GM18909 (cell line): Measurements from ENCODE around the gene ZNF512B.
A peak's percentile ranks its signal among the peaks of the same experiment; 100 is the strongest.
"Not testable (repeated sequence)": the region's sequence is repeated elsewhere in the genome, so short reads cannot be mapped to it uniquely, and the experiment has no call there.

Source experiments
- ATAC-seq: cut with Tn5 transposase; IDR thresholded peaks from one replicate; pipeline ENCODE4 v1.9.1; 2021; ENCODE audit warnings: mild to moderate bottlenecking; ENCODE audit not compliant: unreplicated experiment, poor library complexity

Gene ZNF512B, protein sequence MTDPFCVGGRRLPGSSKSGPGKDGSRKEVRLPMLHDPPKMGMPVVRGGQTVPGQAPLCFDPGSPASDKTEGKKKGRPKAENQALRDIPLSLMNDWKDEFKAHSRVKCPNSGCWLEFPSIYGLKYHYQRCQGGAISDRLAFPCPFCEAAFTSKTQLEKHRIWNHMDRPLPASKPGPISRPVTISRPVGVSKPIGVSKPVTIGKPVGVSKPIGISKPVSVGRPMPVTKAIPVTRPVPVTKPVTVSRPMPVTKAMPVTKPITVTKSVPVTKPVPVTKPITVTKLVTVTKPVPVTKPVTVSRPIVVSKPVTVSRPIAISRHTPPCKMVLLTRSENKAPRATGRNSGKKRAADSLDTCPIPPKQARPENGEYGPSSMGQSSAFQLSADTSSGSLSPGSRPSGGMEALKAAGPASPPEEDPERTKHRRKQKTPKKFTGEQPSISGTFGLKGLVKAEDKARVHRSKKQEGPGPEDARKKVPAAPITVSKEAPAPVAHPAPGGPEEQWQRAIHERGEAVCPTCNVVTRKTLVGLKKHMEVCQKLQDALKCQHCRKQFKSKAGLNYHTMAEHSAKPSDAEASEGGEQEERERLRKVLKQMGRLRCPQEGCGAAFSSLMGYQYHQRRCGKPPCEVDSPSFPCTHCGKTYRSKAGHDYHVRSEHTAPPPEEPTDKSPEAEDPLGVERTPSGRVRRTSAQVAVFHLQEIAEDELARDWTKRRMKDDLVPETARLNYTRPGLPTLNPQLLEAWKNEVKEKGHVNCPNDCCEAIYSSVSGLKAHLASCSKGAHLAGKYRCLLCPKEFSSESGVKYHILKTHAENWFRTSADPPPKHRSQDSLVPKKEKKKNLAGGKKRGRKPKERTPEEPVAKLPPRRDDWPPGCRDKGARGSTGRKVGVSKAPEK

DNA sequence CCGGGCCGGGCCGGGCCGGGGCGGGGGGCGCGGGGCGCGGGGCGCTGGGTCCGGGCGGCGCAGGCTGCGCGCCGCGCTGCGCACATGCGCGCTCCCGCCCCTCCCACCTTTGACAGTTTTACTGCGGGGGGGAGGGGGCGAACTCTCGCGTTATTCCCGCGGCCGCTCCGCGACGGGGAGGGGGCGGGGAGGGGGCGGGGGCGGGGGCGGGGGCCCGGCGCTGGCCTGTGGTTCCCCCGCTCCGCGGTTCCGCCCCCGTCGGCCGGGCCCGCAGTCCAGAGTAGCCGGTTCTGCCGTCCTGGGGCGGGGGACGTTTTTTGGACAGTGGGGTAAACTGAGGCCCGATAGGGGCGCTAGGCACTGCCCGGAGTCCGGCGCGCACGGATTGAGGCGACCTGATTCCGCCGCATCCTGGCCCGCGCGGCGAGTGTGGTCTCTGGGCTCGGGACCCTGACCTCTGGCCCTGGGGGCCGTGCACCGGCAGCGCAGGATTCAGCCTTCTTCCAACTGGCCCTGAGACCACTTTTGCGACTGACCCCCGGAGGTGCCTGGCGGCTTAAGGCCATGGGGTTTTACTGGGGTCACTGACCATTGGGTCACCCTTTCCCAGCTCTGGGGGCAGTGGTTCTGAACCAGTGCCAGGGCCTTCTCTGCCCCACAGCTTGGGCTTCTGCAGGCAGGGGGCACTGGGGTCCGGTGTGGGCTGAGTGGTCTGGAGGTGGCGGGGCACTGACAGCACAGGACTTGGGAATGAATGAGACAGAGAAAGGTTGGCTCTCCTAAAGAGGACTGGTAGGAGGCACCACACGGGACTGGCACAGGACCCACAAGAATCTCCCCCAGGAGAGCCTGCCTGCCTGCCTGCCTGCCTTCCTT is at the start of gene ZNF512B:
ZNF512B (minus strand) TSS at position 93 of the 876 bp plus-strand sequence. CDS start 1,980 bp downstream, outside the sequence.
- no peak for ATAC-seq

DNA sequence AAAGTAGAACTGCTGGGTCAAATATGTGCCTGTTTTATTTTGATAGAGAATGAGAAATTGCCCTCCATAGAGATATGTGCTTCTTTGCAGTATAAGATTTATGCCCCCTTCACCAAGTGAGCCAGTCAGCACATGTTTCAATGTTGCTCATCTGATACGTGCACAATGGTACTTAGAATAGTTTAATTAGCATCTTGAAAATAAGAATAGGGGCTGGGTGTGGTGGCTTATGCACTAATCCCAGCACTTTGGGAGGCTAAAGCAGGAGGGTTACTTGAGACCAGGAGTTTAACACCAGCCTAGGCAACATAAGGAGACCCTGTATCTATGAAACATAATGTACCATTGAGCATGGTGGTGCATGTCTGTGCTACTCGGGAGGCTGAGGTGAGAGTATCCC is 45.9 kb upstream of the ZNF512B start:
- ATAC-seq = no peak

DNA sequence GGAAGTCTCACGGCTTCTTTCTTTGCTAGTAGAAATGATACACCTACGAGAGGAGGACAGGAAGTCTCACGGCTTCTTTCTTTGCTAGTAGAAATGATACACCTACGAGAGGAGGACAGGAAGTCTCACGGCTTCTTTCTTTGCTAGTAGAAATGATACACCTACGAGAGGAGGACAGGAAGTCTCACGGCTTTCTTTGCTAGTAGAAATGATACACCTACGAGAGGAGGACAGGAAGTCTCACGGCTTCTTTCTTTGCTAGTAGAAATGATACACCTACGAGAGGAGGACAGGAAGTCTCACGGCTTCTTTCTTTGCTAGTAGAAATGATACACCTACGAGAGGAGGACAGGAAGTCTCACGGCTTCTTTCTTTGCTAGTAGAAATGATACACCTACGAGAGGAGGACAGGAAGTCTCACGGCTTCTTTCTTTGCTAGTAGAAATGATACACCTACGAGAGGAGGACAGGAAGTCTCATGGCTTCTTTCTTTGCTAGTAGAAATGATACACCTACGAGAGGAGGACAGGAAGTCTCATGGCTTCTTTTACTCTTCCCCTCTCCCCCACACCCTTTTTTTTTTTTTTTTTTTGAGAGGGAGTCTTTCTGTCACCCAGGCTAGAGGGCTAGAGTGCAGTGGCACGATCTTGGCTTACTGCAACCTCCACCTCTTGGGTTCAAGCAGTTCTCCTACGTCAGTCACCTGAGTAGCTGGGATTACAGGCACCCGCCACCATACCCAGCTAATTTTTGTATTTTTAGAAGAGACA is 42.8 kb upstream of the ZNF512B start:
- not testable (repeated sequence) for ATAC-seq

DNA sequence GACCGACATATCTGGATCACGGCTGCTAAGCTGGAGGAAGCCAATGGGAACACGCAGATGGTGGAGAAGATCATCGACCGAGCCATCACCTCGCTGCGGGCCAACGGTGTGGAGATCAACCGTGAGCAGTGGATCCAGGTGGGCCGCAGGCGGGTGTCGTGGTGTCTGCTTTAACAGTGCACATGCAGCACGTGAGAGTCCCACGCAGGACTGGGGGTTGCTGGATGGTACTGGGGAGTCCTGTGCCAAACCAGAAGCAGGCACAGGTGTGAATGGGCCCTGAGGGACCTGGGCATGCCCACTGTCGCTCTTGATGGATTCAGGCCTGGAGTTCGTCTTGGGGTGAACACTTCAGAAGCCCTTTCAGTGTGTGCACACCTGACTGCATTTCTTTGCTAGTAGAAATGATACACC is 41.6 kb upstream of the ZNF512B start:
- no peak for ATAC-seq

DNA sequence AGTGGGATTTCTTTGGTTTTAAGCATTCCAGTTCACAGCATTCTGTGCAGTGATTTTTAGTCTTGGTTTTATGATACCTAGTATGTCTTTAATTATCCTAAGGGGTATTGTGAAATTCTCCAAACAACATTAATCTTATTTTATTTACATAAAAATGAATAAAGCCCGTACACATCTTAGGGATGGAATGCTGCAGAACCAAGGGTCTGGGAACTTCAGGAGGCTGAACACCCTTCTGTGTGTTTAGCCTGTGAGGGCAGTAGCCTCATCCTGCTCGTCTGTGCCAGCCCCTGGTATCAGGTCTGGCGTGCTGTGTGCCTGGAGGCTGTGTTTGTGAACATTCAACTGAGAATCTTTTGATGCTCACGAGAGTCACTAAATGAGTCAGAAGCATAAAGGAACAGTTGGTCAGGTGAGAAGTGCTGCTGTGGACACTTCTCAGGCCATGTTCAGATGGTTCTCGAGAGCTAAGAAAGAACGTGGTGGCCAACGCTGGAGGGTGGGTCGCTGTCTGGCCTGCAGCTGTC is 41.0 kb upstream of the ZNF512B start:
- no peak for ATAC-seq

DNA sequence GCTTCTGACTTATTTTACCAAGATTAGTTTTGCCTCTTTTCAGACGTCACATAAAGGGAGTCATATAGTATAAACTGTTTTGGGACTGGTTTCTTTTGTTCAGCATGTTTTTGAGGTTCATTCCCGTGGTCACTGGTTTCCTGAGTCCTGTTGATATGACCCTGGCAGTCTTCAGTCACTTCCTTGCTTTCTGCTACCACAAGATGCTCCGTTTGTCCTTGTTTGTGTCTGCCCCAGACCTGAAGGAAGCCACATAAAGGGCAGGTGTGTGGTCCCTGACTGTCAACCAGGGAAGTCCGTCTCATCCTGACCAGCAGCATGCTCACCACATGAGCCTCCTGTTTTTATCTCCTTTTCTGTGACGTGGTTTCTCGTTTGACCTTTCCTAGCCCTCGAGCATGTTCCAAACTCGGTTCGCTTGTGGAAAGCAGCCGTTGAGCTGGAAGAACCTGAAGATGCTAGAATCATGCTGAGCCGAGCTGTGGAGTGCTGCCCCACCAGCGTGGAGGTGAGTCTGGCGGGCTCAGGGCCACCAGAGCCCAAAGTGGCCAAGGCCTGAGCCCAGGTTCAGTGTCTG is 40.2 kb upstream of the ZNF512B start:
- ATAC-seq = no peak

DNA sequence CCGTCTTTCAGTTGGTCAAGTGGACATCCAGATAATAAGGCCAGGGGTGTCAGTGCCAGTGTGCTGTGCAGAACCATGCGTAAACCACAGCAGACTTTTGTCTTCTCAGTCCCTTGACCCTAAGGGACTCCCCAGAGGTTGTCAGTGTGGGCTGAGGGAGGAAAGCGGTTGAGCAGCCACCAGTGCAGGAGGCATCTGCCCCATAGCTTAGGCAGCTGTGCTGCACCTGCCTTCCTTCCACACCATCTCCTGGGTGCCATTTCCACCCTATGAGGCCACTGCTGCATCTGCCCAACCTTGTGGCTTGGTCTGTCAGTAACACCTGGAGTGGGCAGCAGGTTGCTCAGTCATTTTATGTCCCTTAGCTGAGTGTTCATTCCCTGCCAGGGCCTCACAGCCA is 37.2 kb upstream of the ZNF512B start:
- ATAC-seq = no peak

DNA sequence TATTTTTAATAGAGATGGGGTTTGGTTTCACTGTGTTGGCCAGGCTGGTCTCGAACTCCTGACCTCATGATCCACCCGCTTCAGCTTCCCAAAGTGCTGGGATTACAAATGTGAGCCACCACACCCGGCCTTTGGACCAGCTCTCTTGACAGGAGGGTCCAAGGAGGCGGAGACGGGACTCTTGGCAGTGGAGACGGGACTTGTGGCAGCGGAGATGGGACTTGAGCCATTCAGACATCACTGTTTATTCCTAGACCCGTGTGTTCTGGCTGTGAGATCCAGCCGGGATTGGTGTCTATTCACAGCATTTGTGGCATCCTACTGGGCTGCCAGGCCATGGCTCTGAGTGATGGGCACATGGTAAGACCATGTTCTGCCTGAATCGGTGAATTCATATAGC is 36.8 kb upstream of the ZNF512B start:
- no peak for ATAC-seq

DNA sequence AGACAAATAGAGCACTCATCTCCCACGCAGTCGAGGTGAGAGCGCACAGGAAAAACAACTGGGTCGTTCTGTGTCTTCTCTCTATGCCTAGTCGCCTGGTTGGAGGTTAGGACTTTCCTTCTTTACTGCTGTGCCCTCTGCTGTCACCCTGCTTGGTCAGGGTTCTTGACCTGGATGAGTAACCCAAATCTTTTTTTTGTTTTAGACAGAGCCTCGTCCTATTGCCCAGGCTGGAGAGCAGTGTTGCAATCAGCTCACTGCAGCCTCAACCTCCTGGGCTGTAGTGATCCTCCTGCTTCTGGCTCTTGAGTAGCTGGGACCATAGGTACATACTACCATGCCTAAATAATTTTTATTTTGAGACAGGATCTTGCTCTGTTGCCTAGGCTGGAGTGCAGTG is 35.7 kb upstream of the ZNF512B start:
- no peak for ATAC-seq

DNA sequence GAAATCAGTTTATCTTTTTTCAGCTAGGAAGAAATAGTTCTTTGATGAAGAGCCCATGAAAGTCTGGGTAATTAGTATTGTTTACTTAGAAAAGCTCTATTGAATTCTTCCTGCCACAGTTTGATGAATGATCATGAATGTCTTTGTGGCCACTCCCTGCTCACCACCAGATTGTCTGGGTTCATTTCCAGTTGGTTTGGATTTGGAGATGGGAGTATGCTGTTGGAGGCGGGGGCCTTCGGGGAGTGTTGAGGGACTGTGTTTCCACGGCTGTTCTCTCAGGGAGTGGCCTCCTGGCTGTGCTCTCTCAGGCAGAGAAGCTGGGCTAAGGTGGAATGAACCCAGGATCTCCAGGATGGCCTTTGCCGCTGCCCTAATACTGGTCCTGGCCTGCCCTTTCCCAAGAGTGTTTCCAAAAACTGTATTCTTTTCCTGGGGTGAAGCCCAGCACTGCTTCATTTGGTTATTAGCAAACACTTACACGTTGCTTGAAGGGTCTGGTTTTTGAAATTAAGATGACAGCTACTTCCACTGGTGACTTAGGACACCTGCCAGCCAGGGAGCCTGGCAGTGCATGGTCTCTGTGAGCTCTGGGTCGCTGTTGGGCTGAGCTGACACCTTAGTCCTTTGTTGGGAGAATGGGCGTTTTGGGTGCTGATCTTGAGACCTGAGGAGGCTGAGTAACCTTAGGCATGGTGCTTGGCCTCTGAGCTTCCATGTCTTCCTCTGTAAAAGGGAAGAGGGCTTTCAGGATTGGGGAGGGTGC is 34.4 kb upstream of the ZNF512B start:
- ATAC-seq = no peak

DNA sequence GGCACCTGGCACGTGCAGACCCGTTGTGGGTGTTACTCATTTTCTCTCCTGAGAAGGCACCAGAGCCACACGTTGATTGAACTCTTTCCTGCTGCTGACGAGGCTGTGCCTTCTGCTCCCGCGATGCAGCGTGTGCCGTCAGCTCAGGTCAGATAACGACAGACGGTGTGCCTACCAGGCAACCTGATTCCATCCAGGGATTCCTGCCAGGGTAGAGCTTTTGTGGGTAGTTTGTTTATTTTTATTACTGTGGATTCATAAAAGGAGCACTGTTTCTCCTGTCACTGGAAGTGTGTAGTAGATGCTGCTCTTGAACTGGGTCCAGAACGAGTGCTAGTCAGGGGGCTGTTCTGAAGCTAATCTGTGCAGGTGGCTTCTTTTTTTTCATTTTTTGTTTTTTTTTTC is 31.9 kb upstream of the ZNF512B start:
- no peak for ATAC-seq

DNA sequence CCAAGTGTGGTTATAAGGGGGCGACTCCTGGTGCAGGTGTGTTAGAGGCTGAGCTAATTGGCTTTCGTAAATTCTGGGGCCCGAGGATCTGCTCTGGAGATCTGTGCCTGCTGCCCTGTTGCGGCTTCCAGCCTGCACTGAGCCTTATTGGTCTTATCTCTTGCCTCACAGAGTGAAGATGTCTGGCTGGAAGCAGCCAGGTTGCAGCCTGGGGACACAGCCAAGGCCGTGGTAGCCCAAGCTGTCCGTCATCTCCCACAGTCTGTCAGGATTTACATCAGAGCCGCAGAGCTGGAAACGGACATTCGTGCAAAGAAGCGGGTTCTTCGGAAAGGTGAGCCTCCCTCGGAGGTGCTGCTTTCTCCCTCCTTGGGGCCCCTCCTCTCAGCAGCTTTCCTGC is 31.2 kb upstream of the ZNF512B start:
- no peak for ATAC-seq

DNA sequence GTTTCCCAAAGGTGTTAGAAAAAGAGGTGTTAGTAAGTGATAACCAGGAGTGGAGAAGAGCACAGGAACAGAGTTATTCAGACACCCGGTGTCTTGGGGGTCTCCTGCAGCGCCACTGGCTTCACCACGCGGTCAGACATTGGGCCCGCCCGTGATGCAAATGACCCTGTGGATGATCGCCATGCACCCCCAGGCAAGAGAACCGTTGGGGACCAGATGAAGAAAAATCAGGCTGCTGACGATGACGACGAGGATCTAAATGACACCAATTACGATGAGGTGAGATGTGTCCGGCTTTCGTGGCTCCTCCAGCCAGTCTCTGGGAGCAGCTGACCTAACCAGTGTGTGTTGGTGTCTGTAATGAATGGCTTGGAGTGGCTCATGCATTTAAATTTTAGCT is 13.2 kb upstream of the ZNF512B start:
- ATAC-seq = no peak

DNA sequence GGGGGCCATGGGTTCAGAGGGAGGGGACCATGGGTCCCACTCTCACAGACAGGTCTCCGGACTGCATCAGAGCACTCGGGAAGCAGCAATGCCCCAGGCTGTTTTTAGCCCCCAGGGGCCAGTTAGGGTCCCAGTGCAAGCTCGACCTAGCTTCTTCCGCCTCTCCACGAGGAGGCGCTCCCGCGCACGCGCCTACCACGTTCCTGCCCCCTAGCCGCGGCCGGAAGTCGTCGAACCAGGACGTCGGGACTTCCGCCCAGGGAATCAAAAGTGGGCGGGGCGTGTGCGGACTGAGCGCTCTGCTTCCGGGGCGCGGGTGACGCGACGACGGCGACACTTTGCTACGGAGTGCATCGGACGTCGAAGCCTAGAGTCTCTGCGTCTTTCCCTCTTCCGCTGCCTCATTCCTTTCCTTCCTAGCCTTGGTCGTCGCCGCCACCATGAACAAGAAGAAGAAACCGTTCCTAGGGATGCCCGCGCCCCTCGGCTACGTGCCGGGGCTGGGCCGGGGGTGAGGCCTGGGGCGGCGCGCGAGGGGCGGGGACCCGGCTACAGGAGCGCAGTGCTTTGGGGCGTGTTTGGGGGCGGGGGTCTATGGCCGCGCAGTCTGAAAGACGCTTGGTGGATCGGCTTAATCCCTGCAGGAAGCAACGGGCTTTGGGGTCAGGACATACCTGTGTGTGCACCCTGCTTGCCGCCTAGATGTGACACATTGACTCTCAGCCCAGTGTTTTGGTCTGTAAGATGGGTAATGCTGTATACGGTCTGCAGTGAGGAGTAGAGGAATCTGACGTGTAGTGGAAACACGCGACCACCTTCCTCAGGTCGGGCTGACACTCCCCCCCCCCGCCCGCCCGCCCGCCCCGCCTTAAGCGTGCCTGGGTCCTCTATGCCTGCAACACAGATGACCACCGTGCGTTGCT is 11.3 kb upstream of the ZNF512B start, which contains the start of gene PRPF6:
PRPF6 (plus strand) TSS at position 327 of the 923 bp plus-strand sequence; CDS start at position 441, 114 bp downstream.
- peak; percentile 61 for ATAC-seq

DNA sequence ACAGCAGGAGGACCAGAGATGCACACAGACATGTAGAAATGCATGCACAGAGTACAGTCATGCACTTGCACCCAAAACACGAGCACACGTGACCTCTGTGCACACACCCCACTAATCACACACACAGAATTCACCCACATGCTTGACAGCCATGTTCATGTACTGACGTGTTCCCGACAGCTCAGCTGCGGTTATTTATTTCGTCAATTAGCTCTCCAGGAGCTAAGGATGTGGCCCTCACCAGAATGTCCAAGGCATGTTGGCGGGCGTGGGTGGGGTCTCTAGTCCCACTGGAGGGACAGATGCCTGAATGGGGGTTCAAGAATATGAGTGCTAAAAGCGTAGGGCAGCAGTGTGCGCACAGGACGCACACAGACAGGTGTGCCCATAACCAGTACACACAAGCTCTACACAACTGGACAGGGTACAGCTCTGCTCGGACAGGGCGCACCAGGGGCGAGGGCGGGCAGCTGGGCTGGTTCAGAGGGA is 10.6 kb upstream of the ZNF512B start:
- ATAC-seq = peak; percentile 13

DNA sequence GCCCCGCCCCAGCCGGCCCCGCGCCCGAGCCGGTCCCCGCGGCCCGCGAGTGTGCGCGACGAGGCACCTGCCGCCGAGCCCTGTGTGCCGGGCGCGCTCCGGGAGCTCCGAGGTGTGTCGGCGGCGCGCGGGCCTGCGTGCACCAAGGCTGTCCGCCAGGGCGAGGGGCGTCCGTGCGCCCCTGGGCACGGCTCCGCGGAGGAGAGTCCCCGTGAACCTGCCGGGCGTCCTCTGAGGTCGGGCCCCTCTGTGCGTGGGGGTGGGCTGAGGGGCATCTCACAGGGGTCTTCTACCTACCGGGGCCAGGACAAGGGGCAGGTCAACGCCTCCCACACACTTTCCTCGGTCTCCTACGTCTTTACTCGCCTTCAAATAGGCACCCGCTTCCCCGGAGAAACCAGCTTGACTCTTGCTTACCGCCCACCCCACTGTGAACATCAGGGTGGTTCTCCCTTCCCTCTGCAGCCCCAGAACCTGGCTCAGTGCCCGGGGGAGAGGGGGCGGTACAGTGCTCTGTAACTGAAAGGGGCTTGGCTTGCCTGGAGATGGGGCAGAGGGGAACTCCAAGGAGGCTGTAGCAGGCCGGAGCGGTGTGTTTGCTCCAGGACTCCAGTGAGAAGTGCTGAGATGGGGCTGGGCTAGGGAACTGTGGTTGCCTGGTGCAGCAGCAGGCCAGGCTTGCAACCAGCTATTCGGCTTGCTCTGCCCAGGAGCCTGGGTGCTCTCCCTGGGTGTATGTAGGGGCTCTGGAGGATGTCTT is 10.0 kb upstream of the ZNF512B start, which contains the start of gene SAMD10:
SAMD10 (minus strand) TSS at position 86 of the 760 bp plus-strand sequence. CDS start 175 bp downstream, outside the sequence.
- ATAC-seq = no peak
